Measurements from ENCODE around the gene SCN4B. TPM values are rescaled to one million over a fixed set of nuclear protein-coding genes. Genes with fewer than 3 reads are reported as not detected.
A peak's percentile ranks its signal among the peaks of the same experiment; 100 is the strongest.

Gene SCN4B
- total and polyA plus RNA-seq, 2 of the 4 experiments (the other 2 are of a cell fraction) = 0.18 to 0.44 TPM

- TF ChIP-seq CHD1 (IDR thresholded peaks at IDR 0.05; ENCODE audit: low read depth, low read length) = no peak
- TF ChIP-seq MAFK (IDR thresholded peaks at IDR 0.05; ENCODE audit: low read depth, low read length) = no peak
- no peak for TF ChIP-seq RFX5 (IDR thresholded peaks at IDR 0.05; ENCODE audit: low read depth, low read length)
- TF ChIP-seq SMC3 (IDR thresholded peaks at IDR 0.05; ENCODE audit: low read depth, low read length) = no peak
- TF ChIP-seq BHLHE40 (IDR thresholded peaks at IDR 0.05; ENCODE audit: low read depth, low read length) = no peak
- no peak for TF ChIP-seq RCOR1 (IDR thresholded peaks at IDR 0.05; ENCODE audit: insufficient replicate concordance, low read length)
- TF ChIP-seq CEBPB (IDR thresholded peaks at IDR 0.05; ENCODE audit: low read depth, low read length) = no peak
- TF ChIP-seq, protein P1, sequence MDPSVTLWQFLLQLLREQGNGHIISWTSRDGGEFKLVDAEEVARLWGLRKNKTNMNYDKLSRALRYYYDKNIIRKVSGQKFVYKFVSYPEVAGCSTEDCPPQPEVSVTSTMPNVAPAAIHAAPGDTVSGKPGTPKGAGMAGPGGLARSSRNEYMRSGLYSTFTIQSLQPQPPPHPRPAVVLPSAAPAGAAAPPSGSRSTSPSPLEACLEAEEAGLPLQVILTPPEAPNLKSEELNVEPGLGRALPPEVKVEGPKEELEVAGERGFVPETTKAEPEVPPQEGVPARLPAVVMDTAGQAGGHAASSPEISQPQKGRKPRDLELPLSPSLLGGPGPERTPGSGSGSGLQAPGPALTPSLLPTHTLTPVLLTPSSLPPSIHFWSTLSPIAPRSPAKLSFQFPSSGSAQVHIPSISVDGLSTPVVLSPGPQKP (IDR thresholded peaks at IDR 0.05; ENCODE audit: borderline replicate concordance, low read depth, low read length) = no peak
- no peak for TF ChIP-seq USF2 (IDR thresholded peaks at IDR 0.05; ENCODE audit: low read depth, low read length)
- TF ChIP-seq RAD21 (IDR thresholded peaks at IDR 0.05; ENCODE audit: low read length) = no peak
- no peak for TF ChIP-seq FOS (IDR thresholded peaks at IDR 0.05; ENCODE audit: low read depth, low read length)
- TF ChIP-seq POLR2A (IDR thresholded peaks at IDR 0.05; ENCODE audit: low read depth, low read length) = no peak
- TF ChIP-seq, protein P2, sequence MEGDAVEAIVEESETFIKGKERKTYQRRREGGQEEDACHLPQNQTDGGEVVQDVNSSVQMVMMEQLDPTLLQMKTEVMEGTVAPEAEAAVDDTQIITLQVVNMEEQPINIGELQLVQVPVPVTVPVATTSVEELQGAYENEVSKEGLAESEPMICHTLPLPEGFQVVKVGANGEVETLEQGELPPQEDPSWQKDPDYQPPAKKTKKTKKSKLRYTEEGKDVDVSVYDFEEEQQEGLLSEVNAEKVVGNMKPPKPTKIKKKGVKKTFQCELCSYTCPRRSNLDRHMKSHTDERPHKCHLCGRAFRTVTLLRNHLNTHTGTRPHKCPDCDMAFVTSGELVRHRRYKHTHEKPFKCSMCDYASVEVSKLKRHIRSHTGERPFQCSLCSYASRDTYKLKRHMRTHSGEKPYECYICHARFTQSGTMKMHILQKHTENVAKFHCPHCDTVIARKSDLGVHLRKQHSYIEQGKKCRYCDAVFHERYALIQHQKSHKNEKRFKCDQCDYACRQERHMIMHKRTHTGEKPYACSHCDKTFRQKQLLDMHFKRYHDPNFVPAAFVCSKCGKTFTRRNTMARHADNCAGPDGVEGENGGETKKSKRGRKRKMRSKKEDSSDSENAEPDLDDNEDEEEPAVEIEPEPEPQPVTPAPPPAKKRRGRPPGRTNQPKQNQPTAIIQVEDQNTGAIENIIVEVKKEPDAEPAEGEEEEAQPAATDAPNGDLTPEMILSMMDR (conservative IDR thresholded peaks at IDR 0.05; ENCODE audit: low read depth, low read length) = no peak
- TF ChIP-seq MXI1 (IDR thresholded peaks at IDR 0.05; ENCODE audit: borderline replicate concordance, low read depth, low read length) = no peak
- no peak for TF ChIP-seq MAZ (IDR thresholded peaks at IDR 0.05; ENCODE audit: borderline replicate concordance, low read depth, low read length)
- TF ChIP-seq NFE2L2 (IDR thresholded peaks at IDR 0.05; ENCODE audit: low read depth, low read length) = no peak
- no peak overlapping the region for H3K4me2 ChIP-seq (ENCODE audit: low read depth, low read length)
- H4K8ac ChIP-seq (ENCODE audit: low read depth in 2 of 2, low read length in 2 of 2) = no peak overlapping the region
- H3K9ac ChIP-seq (ENCODE audit: low read depth, low read length) = no peak overlapping the region
- no peak overlapping the region for H3K4me3 ChIP-seq (ENCODE audit: insufficient read depth, low read depth, low read length)
- in situ Hi-C loops (cut with MboI; ENCODE audit: low sequenced_read_pairs) (no loop called here), intact Hi-C loops (cut with micrococcal nuclease) (no loop called here), dilution Hi-C loops (cut with HindIII; ENCODE audit: low sequenced_read_pairs, unreplicated experiment) (no loop called here)
- H3K4ac ChIP-seq (ENCODE audit: low read depth, low read length) = no peak overlapping the region
- DNase-seq = peak; percentile 4
- no peaks in the 10 kb centered on the region for H3K9me1 ChIP-seq (ENCODE audit: insufficient read depth, low read length)
- H2AFZ ChIP-seq (replicated peaks; ENCODE audit: low read length, poor library complexity) = no peak overlapping the region
- H2BK15ac ChIP-seq (ENCODE audit: low read depth, low read length) = no peak overlapping the region
- H3K27ac ChIP-seq (ENCODE audit: insufficient read depth, low read length) = no peak overlapping the region
- no peak overlapping the region for H2AK9ac ChIP-seq (replicated peaks; ENCODE audit: low read depth, low read length, poor library complexity)
- no TSS peak for BruUV-seq (replicated peaks)
- H2BK120ac ChIP-seq (ENCODE audit: low read depth, low read length) = no peak overlapping the region
- no peaks in the 10 kb centered on the region for H3K79me1 ChIP-seq (ENCODE audit: low read depth in 1 of 2, low read length in 2 of 2)
- H3K23ac ChIP-seq (ENCODE audit: low read depth, low read length) = no peak overlapping the region
- H3K36me3 ChIP-seq (ENCODE audit: control insufficient read depth, insufficient read depth, low read length) = no peaks in the 10 kb centered on the region
- POLR2A ChIA-PET (ENCODE audit: unreplicated experiment) = no interaction called here
- H3K27me3 ChIP-seq (ENCODE audit: control insufficient read depth, insufficient read depth, low read length) = no peaks in the 10 kb centered on the region
- no peak overlapping the region for H2AK5ac ChIP-seq (ENCODE audit: low read depth, low read length)
- H3K56ac ChIP-seq (ENCODE audit: extremely low read depth, insufficient read depth, low read length) = no peak overlapping the region
- H4K5ac ChIP-seq (ENCODE audit: low read depth, low read length) = no peak overlapping the region
- no peak overlapping the region for H3K18ac ChIP-seq (ENCODE audit: low read depth, low read length)
- CTCF ChIA-PET = no interaction called here
- ATAC-seq (ENCODE audit: low read depth) = no peak
- WGBS, 2 experiments (ENCODE audit: extremely low coverage in 2 of 2, insufficient read length in 1 of 2) = 29% methylated on average over 1 of the region's 2 CpGs; no CpG with 5 or more reads in 1 of the 2 experiments
- no peak overlapping the region for H3K14ac ChIP-seq (replicated peaks; ENCODE audit: low read depth, low read length)
- no peak overlapping the region for H2BK20ac ChIP-seq (ENCODE audit: low read depth, low read length)
- no peak overlapping the region for H4K91ac ChIP-seq (ENCODE audit: insufficient read depth, low read depth, low read length)
- no peaks in the 10 kb centered on the region for H3K4me1 ChIP-seq (ENCODE audit: control insufficient read depth, insufficient read depth, low read length)
- no peaks in the 10 kb centered on the region for H3K9me3 ChIP-seq (ENCODE audit: control insufficient read depth, insufficient read depth, low read length)
- H2BK5ac ChIP-seq (ENCODE audit: low read depth, low read length, poor library complexity, severe bottlenecking) = no peak overlapping the region
- no peaks in the 10 kb centered on the region for H4K20me1 ChIP-seq (ENCODE audit: insufficient read depth, low read length)
Measured at GRCh38 chr11:118109231-118109630, 43.4 kb downstream of the SCN4B start.
